HG03565 (cell line): ENCODE results near the gene GYG2.
"Not testable (repeated sequence)": the region's sequence is repeated elsewhere in the genome, so short reads cannot be mapped to it uniquely, and the experiment has no call there.

ENCODE experiments used
- ATAC-seq: cut with Tn5 transposase; IDR thresholded peaks from one replicate; pipeline ENCODE4 v1.9.1; 2021; ENCODE audit warnings: mild to moderate bottlenecking, moderate library complexity; ENCODE audit not compliant: unreplicated experiment

The GYG2 gene

DNA sequence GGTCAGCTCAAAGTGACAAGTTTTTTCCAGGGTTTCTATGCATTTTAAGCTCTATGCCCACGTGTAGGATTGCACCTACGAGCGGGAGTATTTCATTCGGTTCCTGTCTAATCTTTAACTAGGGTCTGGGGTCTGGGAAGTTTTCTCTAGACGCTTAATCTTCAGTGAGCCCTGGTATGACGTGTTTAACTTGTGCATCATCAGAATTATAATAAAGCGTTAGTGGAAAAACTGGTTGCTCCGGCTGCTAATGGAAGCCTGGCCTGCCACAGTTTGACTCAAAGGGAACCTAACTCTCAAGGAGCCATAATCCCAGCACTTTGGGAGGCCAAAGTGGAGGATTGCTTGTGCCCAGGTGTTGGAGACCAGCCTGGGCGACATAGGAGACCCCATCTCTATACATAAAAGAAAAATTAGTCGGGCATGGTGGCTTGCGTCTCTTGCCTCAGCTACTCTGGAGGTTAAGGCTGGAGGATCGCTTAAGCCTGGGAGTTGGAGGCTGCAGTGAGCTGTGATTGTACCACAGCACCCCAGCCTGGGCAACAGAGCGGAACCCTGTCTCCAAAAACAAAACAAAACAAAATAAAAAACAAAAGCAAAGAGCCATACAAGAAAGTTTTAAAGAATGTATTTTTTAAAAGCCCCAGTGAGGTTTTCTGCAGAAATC lies 70.2 kb downstream of the GYG2 start:
- no peak for ATAC-seq

DNA sequence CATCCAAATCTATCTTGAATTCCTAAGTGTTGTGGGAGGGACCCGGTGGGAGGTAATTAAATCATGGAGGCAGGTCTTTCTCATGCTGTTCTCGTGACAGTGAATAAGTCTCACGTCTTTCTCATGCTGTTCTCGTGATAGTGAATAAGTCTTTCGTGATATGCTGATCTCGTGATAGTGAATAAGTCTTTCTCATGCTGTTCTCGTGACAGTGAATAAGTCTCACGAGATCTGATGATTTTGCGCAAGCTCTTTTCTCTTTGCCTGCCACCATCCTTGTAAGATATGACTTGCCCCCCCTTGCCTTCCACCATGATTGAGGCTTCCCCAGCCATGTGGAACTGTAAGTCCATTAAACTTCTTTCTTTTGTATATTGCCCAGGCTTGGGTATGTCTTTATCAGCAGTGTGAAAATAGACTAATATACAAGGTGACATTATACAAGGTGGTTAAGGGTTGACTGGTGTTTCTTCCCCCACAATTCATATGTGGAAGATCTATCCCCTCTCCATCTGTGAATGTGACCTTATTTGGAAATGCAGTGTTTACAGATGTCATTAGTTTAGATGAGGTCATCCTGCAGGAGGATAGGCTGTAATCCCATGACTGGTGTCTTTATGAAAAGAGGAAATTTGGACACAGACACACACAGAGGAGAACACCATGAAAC lies 72.8 kb downstream of the GYG2 start:
- ATAC-seq = no peak

DNA sequence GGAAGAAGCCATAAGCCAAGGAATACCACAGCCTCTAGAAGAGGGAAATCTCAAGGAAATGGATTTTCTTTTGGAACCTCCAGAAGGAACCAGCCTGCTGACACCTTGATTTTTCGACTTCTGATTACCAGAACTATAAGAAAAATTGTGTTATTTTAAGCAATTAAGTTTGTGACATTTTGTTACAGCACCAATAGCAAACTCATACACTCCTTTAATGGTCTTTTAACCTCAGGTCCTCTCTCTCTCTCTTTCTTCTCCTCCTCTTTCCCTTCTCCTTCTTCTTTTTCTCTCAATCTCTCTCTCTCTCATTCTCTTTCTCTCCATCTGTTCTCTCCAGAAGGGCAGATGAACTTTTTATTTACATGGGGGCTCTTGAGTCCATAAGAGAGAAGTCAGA lies 74.1 kb downstream of the GYG2 start:
- no peak for ATAC-seq

DNA sequence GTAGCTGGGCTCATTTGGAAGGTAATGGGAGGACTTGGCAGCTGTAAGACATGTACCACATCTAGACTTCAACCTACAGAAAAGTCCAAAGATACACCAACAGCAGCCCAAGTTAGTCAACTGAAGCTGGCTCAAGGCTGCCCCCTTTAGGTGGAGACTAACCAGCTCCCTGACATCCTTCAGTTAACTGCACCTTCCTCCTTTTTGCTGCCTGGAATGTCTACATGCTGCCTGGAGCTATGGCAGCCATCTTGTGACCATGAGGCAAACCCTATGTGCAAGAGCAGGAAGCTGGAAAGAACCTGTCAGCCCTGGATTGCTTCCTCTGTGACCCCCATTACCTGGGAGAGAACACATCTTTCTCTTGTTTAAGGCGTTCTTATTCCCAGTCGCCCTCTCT lies 74.6 kb downstream of the GYG2 start:
- no peak for ATAC-seq

DNA sequence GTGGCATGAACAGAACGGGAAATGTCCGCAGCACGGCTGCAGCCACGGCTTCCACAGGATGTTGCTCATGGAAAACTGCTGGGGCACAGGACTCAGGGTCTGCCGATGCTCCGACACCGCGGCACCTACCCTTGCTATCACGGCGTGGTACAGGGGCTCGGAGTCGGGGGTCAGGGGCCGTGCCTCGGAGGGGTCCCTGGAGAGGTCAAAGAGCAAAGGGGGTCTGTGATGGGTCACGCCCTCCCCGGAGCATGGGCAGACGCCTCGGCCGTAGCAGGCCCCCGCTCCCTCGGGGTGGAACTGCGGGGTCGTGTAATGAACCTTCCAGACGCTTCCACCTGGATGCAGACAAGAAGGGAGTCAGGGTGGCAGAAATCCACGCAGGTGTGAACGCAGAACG lies 78.6 kb downstream of the GYG2 start:
- no peak for ATAC-seq

DNA sequence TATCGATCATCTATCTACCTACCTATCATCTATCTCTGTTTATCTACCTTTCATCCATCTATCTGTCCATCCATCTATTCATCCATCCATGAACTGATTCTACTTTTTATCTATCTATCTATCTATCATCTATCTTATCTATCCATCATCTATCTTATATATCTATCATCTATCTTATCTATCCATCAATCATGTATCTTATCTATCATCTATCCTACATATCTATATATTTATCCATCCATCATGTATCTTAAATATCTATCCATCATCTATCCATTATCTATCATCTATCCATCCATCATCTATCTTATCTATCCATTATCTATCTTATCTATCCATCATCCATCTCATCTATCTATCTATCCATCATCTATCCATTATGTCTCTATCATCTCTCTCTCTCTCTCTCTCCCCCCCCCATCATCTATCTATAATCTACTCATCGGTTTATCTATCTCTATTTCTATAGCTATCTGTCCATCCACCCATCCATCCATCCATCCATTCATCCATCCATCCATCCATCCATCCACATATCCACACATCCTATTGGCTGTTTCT lies 79.5 kb downstream of the GYG2 start:
- no peak for ATAC-seq

DNA sequence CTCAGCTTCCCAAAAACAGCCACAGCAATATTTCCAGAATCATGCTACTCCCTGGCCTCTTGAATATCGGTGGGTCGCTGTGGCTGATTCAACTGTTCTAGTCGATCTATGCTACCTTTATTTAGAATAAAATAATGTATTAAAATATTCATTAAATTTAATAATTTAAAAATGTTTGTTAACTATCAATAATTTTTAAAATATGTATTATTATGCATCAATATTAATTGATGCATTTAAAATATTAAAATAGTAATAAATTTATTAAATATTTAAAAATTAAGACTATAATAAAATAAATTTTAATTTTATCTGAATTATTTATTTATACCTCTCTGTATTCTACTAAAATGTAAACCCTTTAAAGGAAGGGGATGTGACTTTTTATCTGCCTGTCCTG lies 81.4 kb downstream of the GYG2 start:
- no peak for ATAC-seq

DNA sequence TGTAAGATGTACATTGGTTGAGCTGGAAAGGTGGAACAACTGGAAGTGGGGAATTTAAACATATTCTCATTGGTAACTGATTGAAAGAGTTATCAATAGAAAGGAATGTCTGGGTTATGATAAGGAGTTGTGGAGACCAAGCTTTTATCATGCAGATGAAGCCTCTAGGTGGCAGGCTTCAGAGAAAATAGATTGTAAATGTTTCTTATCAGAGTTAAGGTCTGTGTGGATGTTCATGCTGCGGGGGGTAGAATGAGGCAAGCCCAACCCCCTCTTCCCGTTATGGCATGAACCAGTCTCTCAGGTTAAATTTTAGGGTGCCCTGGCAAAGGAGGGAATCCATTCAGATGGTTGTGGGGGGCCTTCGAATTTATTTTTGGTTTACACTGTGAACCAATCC lies 84.4 kb downstream of the GYG2 start:
- ATAC-seq = no peak

DNA sequence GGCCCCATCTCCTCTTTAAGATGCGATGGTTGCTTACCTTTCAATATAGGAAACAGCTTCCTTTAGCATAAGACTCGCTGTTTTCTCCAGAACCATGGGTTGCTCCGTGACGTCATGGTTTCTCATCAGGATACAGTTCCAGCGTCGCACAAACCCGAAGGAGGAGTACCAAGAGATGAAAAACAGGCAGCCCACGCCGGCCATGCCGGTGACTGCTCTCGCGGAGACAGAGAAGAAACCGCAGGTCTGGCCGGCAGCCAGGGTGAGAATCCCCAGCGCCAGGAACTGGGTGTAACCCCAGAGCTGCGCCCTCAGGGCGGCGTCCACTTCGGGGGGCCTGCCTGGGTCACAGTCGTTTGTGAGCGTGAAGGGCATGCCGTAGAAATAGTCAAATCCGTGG lies 89.0 kb downstream of the GYG2 start:
- ATAC-seq = no peak

DNA sequence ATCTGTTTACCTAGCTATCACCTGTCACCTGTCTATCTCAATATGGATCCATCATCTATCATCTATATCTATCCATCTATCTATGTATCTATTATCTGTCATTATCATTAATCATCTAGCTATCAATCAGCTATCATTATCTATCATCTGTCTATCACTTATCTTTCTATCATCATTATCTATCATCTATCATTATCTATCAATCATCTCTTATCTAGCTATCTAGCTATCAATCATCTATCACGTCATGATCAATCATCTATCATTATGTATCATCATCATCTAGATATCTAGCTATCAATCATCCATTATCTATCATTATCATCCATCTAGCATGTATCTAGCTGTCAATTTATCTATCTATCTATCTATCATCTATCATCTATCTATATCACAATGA lies 92.5 kb downstream of the GYG2 start:
- no peak for ATAC-seq

DNA sequence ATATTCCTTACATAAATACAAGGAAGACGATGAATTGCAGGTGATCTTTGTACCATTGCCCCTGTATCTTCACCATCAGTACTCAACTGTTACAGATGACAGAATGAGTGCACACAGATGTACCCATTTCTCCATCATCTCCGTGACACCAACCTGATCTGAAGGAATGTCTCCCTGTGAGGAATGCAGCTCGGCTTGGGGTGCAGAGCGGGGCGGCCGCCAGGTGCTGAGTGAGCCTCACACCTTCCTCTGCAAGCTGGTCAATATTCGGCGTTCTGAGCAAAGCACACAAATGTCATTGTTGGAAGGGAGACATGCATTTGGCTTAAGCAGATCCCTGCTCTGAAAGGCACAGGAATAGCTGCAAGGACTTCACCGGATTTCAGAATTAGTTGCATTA lies 93.0 kb downstream of the GYG2 start:
- ATAC-seq = no peak

DNA sequence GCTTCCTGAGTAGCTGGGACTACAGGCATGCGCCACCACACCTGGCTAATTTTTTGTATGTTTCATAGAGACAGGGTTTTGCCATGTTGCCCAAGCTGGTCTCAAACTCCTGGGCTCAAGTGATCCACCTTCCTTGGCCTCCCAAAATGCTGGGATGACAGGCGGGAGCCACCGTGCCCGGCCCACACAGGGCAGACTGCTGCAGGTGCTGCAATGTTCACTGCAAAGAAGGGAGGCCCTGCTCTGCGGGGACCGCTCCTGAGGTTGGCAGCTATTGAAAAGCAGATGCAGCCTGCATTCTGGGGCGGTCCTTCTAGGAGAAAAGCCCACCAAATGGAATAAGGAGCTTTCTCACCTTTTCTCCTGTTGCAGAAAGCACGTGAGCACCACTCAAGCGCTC lies 95.4 kb downstream of the GYG2 start:
- no peak for ATAC-seq

DNA sequence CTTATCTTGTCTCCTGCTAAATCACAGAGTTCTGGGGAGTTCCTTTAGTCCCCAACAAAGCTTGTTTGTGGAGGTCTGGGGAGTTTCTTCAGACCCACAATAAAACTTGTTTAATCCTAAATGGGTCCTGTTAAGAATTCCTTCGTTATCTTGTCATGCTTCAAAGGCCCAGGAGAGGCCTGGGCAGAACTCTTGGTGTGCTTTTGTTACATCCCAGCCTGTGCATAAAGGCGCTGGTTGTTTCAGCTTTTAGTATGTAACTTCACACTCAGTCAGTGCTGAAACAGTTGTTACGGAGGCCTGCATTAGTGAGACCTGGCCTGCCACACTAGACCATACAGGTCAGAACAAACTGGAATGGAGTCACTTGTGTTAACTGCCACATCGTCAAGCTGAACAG lies 97.5 kb downstream of the GYG2 start:
- not testable (repeated sequence) for ATAC-seq

DNA sequence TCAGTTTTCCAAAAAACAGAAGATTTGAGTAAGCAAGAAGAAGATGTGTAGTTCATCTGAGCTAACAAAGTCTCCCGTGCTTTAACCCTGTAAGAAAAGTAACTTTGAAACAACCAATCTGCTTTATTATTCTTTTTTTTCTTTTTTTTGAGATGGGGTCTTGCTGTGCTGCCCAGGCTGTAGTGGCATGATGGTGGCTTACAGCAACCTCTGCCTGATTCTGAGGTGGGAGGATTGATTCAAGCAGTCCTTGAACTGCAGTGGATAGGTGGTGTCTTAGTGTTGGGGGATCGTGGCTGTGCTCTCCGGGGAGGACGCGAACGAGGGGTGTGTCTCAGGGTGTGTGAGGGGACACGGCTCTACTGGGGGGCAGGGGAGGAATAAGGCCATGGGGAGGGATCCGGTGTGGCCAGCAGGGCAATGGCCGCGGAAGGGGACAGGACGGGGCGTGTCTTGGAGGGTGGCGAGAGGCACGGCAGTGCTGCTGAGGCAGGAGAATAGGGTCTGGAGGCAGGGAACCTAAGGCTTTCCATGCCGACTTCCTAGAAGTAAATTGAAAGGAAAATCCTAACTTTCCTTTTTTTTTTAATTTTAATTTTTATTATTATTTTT lies 98.0 kb downstream of the GYG2 start:
- ATAC-seq = no peak

DNA sequence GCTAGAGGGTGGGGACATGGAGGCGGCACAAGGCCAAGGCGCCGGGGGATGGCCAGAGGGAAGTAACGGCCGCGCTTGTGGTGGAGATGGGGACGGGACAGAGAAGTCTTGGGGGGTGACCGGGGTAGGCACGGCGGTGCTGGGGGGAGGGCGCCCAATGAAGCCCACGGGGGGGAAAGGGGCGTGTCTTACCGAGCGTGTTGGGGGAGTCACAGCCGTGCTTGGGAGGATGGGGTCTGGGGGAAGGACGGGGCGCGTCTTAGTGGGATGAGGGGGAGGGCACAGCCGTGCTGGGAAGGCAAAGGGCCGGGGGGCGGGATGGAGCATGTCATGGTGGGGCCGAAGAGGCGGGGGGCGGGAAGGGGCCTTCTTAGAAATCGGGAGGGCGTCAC lies 99.5 kb downstream of the GYG2 start:
- ATAC-seq = no peak

DNA sequence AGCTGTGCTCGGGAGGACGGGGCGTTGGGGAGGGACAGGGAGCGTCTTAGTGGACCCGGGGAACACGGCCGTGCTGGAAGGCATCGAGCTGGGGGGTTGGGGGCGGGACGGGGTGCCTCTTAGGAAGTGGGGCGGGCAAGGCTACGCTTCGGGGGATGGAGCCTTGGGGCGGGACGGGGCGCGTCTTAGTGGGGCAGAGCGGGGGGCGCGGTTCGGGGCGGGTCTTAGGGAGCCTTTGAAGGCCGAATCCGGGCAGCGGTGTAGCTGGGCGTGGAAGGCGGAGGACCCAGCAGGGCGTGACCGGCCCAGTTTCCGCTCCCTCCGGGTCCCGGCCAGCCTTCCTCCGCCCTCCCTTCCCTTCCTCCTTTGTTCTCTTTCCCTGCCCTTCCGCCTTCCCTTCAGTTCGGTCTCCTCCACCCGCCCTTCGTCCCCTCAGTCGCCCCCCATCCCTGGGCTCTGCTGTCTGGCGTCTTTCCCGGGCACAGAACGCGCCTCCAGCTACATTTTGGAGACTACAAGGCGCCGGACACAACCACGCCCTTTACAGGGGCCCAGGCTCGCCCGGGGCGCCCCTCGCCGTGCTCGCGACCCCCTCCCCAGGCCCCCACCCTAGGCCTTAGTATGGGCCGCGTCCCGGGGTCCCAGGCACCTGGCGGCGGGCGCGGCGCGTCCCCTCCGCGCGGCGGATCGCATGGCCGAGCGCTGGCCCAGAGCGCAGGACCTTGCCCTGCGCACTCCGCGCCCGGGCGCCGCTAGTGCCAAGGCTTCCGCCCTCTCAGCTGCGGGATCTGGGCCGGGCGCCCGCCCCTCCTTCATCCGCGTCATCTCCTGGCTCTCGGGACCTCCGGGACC lies 100.1 kb downstream of the GYG2 start, which contains the start of gene ARSD:
ARSD (minus strand) TSS at position 757 of the 852 bp plus-strand sequence; CDS start at position 693, 64 bp downstream.
- peak; percentile 76 for ATAC-seq

DNA sequence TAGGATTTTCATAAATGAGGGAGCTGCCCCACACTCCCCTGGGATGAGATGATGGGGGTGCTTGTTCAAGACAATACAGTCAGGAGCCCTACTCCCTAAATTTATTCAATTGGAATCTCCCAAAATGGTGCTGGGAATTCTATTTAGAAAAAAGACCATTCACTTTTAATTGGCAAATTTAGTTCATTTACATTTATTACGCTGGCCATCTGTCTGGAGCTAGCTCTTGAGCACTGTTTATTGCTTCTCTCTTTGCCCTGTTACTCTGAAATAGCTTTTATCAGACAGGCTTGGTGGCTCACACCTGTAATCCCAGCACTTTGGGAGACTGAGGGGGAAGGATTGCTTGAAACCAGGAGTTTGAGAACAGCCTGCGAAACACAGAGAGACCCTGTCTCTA lies 102.4 kb downstream of the GYG2 start:
- ATAC-seq = no peak

DNA sequence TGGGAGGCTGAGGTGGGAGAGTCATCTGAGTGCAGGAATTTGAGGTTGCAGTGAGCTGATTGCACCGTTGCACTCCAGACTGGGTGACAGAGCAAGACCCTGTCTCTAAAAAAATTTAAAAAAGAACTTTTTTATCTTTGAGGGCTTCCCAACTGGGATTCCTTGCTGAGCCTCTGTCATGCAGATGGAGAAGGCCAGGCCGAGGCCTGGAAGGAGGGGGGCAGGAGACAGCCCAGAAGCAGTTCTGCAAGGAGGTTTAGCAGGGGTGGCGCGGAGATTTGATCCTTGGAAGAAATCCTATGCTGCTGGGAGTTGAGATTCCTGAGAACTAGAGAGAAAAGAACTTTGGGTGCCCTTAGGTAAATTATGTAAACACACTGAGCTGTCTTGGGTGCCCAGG lies 102.9 kb downstream of the GYG2 start:
- ATAC-seq = no peak
